ENCODE data around the gene PLK1.

GRCh38 chr16:23650674-23651416 is 27.8 kb upstream of the PLK1 start:
- TF ChIP-seq ZNF274 (IDR thresholded peaks at IDR 0.05; ENCODE audit: low read depth, low read length) (no peak), SUZ12 (IDR thresholded peaks at IDR 0.05; ENCODE audit: extremely low read depth, insufficient read depth, insufficient read length) (no peak), YY1 (IDR thresholded peaks at IDR 0.05; ENCODE audit: insufficient read depth, insufficient read length) (no peak)

All from NT2/D1 (cell line).